HG02943 (cell line): ENCODE measurements around the gene CD244.

Experiments used
- ATAC-seq: cut with Tn5 transposase; IDR thresholded peaks from one replicate; pipeline ENCODE4 v1.9.1; 2021; ENCODE audit warnings: mild to moderate bottlenecking, low read depth, moderate library complexity; ENCODE audit not compliant: unreplicated experiment

The CD244 gene

DNA sequence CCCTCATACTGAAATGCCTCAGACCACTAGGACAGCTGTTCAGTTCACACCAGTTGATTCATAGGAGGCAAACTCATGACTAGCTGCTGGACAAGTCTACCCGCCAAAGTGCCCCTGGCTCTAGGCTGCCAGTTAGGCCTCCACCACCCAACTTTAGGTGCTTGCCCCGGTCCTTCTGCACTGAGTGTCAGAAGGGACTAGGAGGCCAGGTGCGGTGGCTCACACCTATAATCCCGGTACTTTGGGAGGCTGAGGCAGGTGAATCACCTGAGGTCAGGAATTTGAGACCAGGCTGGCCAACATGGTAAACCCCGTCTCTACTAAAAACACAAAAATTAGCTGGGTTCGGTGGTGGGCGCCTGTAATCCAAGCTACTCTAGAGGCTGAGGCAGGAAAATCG lies 47.8 kb downstream of the CD244 start:
- no peak for ATAC-seq

DNA sequence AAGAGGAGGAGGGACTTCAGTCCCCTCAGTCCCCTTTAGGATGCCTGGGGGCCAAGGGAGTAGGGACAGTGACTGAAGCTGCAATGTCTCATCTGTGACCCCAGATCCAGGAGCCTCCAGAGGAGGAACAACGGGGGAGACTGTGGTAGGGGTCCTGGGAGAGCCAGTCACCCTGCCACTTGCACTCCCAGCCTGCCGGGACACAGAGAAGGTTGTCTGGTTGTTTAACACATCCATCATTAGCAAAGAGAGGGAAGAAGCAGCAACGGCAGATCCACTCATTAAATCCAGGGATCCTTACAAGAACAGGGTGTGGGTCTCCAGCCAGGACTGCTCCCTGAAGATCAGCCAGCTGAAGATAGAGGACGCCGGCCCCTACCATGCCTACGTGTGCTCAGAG lies 48.4 kb downstream of the CD244 start:
- no peak for ATAC-seq

DNA sequence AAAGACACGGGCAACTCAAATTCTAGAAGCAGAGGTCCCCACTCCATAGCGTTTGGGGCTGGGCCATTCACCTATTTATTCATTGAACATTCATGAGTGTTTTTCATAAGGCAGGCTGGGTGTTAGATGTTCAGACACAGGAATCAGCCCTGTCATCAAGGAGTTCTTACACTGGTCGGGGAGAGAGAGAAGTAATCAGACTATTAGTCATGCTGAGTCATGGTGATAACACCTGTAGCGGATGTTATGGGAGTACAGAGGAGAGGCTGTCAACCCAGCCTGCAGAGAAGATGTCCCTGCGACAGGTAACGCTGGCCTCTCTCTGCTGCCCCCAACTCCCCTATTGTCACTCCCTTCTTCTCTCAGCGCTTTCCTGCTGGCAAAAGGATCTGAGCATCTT lies 49.5 kb downstream of the CD244 start:
- no peak for ATAC-seq

DNA sequence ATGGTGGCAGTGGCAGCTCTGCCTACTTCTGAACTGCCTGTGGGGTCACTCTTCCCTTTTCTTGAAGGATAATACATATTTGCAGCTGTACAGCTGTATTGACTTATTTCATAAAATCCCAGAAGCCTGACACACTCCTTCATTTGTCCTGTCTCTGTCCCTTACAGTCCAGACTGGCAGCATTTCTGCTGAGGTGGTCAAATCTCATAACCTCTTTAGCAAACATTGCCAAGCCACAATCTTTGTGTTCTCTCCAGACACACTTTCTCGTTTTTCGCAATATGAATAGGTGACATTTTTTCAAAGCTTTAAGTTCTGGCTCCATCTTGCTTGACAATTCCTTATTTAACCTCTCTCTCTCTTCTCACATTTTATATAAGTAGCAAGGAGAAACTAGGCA lies 51.5 kb downstream of the CD244 start:
- no peak for ATAC-seq

DNA sequence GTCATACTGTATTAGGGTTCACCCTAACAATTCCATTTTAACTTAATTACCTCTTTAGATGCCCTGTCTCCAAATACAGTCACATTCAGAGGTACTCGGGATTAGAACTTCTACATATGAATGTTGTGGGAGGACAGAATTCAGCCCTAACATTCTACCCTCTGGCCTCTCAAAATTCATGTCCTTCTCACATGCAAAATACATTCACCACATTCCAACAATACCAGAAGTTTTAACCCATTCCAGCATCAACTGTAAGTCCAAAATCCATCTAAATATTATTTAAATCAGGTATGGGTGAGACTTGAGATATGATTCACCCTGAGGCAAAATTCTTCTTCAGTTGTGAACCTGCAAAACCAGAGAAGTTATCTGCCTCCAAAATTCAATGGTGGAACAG lies 52.2 kb downstream of the CD244 start:
- ATAC-seq = no peak

DNA sequence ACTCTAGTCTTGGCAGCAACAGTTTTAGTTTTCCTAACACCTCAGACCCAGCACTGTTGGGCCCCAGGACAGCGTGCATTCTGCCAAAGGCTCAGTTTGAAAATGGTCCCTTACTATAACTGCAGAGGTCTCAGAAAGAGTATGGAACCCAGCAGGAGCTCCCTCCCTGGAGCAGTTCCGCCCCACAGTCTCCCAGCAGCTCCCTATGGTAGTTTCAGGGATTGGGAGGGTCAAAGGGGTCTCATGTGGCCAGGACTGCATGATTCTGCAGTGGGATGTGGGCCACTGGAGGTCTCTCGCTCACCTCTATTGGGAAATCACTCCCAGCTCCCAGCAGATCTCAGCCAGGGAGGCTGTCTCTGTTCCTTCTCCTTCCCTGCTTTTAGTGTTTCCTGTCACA lies 54.4 kb downstream of the CD244 start:
- no peak for ATAC-seq

DNA sequence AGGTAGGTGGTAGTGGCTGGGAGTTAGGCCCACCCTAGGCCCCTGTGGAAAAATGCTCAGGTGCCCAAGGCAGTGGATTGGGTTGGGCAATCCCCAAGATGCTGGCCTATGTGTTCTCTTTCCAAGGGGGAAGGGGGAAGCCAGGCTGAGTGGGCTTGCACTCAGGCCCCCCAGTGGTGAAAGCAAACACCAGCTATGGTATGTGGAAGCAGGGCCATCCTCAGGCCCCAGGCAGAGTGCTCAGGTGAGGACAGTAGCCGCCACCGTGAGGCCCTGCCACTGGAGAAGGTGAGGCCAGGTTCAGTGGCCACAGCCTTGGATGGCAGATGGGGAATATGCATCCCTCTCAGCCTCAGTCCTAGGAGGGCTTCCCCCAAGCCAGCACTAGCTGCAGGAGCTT lies 54.9 kb downstream of the CD244 start:
- no peak for ATAC-seq

DNA sequence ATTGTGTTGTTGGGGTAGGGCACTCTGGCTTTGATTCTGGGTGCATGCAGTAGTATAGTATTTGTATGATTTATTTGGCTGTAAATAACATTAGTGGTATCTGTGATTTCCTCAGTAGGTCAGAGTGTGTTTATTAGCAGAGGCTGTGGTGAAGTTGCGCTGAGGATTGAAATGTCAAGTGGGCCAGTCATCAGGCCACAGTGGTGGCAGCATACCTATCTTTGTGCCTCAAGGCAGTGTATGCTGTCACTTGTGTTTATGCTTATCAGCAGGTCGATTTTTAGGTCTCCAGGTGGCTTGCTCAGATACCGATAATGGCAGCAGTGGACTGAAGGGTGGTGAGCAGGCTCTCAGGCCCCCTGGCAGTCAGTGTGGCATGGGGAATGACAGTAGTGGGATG lies 55.4 kb downstream of the CD244 start:
- no peak for ATAC-seq

DNA sequence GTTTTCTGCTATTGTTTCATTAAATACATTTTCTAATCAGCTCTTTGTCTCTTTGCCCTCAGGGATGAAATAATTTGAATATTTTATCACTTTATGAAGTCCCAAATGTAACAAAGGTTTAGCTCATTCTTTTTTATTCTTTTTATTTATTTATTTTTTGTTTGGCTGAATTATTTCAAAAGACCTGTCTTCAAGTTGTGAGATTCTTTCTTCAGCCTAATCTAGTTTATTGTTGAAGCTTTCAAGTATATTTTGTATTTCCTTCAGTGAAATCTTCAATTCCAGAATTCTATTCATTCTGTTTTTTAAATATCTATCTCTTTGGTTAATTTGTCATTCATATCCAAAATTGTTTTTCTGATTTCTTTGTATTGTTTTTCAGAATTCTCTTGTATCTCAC lies 55.9 kb downstream of the CD244 start:
- no peak for ATAC-seq

DNA sequence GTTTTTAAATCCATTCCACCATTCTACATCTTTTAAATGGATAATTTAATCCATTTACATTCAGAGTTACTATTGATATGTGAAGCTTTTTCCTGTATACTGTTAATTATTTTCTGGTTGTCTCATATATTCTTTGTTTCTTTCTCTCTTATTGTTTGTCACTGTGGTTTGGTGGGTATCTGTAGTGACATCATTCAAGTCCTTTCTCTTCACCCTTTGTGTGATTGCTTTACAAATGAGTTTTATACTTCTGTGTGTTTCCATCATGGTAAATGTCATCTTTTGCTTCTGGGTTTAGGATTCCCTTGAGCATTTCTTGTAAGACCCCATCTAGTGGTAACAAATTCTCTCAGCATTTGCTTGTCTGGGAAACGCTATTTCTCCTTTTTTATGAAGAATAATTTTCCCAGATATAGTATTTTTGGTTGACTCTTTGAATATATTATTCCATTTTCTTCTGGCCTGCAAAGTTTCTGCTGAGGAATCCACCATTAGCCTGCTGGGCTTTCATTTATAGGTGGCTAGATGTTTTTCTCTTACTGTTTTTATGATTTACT lies 56.5 kb downstream of the CD244 start:
- no peak for ATAC-seq

DNA sequence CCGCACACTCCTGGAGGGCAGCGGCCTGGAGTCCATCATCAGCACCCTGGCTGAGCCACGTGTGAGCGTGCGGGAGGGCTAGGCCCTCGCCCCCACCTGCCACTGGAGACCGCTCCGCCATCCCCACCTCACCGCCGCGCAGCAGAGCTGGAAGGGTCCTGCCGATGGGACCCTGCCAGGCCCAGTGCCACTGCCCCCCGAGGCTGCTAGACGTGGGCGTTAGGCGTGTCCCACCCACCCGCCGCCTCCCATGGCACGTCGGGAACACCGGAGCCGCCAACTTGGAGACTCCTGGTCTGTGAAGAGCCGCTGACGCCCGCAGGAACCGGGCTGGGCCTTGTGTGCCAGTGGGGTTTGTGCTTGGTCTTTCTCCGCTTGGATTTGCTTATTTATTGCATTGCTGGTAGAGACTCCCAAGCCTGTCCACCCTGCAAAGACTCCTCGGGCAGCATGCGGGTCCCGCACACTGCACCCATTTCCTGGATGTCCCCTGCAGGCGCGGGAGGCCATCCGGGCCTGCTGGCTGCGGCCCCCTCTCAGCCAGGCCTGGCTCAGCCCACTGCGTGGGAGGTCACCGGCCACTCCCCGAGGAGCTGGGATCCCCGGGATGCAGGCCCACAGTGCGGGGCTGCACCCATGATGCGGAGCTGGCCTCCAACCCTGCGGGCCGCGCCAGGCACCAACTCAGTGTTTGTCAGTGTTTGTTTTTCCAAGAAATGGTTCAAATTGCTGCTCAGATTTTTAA lies 60.7 kb downstream of the CD244 start:
- no peak for ATAC-seq

DNA sequence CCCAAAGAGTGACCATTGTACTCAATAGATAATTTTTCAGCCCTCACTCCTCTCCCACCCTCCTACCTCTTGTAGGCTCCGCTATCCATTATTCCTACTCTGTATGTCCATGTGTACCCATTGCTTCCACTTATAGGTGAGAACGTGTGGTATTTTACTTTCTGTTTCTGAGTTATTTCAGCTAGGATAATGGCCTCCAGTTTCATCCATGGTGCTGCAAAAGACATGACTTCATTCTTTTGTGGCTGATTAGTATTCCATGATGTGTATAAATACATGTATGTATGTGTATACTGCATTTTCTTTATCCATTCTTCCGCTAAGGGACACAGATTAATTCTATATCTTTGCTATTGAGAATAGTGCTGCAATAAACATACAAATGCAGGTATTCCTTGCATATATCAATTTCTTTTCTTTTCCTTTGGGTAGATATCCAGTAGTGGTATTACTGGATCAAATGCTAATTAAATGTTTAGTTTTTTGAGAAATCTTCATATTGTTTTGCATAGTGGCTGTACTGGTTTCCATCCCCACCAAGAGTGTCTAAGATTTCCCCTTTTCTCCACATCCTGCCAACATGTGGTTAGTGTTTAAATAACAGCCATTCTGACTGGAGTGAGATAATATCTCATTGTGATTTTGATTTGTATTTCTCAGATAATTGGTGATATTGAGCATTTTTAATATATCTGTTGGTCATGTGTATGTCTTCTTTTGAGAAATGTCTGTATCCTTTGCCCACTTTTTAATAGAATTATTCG lies 61.9 kb downstream of the CD244 start:
- no peak for ATAC-seq

DNA sequence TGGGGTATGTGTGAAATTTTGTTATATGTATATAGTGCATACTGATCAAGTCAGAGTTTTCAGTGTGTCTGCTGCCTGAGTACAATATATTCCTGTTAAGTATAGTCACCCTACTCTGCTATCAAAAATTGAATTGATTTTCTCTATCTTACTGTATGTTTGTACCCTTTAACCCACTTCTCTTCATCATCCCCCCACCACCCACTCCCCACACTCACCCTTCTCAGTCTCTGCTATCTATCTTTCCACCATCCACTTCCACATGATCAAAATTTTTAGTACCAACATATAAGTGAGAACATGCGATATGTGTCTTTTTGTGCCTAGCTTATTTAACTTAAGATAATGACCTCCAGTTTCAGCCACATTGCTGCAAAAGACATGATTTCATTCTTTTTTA lies 62.5 kb downstream of the CD244 start:
- no peak for ATAC-seq

DNA sequence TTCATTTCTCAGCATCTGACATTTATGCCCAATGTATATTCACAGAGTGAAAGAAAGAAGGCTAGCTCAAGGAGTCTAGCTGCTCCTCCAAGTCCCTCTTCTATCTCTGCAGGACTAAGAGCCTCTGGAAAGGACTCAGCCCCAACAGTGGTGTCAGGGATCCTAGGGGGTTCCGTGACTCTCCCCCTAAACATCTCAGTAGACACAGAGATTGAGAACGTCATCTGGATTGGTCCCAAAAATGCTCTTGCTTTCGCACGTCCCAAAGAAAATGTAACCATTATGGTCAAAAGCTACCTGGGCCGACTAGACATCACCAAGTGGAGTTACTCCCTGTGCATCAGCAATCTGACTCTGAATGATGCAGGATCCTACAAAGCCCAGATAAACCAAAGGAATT lies 63.0 kb downstream of the CD244 start:
- no peak for ATAC-seq

DNA sequence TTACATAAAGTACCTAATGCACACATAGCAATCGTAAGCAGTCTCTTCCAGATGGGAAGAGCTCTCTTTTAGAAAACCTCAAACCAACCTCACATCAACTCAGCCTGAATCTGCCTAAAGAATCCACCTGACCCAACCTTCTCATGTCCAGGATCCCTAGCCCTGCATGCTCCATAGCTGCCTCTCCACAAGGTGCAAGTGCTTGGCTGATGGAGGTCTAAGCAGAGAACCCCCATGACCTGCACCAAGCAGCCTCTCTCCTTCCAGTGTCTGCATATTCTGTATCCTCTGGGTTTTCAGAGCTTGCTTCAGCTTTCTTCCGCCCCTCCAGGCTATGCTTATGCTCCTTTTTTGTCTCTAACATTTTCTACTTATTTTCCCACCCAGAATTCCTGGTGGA lies 64.2 kb downstream of the CD244 start:
- no peak for ATAC-seq

DNA sequence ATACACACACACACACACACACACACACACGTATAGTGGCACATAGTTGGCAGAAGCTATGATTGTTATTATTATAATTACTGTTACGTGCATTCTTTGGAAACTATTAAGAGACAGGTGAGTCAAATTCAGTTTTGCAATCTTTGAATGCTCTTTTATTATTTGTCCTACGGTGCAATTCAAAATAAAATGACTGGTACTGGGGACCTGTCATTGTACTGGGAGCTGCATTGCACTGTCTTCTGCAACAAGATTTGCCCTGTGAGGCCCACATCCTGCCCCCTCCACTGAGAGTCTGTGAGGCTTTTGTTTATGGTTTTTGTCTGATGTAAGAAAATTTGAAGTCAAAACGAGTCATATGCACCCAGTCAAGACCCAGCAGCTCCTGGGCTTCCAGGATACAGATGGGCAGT lies 64.8 kb downstream of the CD244 start:
- ATAC-seq = no peak

DNA sequence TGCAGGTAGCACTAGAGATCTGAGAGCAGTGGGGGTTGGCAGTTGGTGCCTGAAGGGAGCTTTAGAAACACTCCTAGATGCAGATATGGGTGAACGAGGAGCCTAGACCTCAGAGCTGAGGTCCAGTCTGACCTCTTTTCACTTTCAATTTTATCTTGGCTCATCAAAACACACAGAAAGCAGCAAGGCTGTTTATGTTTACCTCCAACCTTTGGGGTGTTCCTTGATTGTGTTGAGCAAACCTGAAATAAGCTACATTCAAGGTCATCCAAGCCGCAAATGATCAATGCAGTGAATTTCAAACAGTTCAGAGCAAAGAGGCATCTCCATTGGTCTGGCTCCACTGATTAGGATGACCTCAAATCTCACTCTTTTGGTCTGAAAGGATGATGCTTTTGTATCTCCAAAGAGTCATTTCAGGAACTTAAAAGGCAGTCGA lies 65.4 kb downstream of the CD244 start:
- ATAC-seq = no peak

DNA sequence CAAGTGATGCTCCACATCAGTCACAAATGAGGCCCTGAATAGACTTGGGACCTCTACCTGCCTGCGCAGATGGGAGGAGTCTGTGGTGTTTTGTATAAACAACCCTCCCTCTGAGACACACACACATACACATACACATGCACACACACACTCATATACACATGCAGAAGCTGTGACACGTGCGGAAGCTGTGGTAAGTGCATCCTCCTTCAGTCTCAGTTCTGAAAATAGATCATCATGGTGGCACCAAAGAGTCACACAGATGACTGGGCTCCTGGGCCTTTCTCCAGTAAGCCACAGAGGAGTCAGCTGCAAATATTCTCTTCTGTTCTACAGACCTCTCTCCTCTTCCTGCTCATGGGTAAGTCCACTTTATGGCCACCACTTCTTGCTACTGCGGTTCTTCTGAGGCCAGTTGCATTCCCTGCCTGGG lies 66.7 kb downstream of the CD244 start, which contains the start of gene LY9:
Gene LY9, plus strand, starts transcription at position 224 of the 433 bp plus-strand sequence. Its CDS starts 14 bp downstream, at position 238.
- ATAC-seq = peak; percentile 66

DNA sequence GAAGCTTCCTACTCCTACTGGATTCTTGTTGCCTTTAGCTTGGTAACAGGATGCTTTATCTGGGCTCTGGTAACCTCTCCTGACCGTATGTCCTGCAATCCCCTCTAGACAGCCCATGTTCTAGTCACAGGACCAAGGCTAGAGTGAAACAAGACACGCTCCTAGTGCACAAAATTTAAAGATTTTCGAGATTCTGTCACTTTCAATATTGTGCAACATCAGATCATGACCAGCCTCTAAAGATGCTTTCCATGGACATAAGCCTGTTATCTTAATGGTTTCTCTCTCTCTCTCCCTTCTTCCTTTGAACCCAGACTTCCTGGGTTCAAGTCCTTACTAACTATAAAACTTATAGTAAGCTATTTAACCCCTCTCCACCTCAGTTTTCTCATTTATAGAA lies 68.3 kb downstream of the CD244 start:
- no peak for ATAC-seq

DNA sequence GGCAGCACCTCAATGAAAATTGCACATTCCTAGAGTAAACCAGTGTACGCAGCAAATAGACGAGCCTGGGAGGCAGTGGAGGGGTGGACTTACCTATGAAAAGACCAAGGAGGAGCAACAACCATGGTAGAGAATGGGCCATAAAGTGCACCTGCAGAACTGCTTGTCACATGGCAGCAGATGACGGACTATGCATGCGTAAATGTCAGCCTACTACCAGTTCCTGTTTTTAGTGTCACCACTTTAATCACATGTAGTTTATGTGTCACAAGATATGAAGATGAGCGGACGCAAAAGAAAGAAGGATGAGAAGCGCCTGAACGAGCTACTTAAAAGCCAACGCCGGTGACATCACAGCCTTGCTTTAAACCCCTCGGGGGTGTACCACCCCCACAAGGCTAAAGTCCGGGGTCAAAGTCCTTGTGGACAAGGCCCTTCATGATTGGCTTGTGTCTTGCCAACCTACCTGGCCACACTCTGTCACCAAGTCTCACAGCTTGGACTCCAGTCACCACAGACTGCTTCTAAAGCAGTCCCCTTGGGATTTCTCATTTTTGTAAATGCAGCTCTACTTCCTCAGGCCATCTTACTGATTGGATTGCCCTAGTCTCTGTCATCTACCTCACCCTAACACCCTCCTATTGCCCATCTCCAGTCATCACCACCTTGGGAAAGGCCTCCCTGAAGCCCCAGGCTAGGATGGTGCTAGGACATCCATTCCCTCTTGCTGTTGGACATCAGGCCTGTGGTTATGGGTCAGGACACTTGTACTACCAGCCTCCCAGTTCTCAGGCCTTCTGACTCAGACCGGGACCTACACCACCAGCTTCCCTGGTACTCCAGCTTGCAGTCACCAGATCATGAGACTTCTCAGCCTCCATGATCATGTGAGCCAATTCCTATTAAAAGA lies 72.7 kb downstream of the CD244 start:
- ATAC-seq = peak; percentile 87
